KMS-11 (cell line): ENCODE measurements around the gene PRCP.

ENCODE experiments used
- H2AFZ ChIP-seq: fragments of 200-600 bp; sonication (generic); 2 replicates; pipeline ENCODE4 v1.6.1; 2016; ENCODE audit warnings: antibody characterized with exemption, mixed run types, low read depth
- H3K27ac ChIP-seq: fragments of 200-600 bp; sonication (generic); 2 replicates; pipeline ENCODE4 v1.6.1; 2016; ENCODE audit warnings: mild to moderate bottlenecking, mixed run types
- H3K27me3 ChIP-seq: fragments of 200-600 bp; sonication (generic); 2 replicates; pipeline ENCODE4 v1.6.1; 2017; ENCODE audit warnings: mild to moderate bottlenecking, low read depth, mixed run types, moderate library complexity; ENCODE audit not compliant: insufficient read depth
- H3K36me3 ChIP-seq: fragments of 200-600 bp; sonication (generic); 2 replicates; pipeline ENCODE4 v1.6.1; 2017; ENCODE audit warnings: mild to moderate bottlenecking, mixed run types; ENCODE audit not compliant: insufficient read depth
- H3K4me1 ChIP-seq: fragments of 200-600 bp; sonication (generic); 2 replicates; pipeline ENCODE4 v1.6.1; 2016; ENCODE audit warnings: mild to moderate bottlenecking, low read depth, mixed run types; ENCODE audit not compliant: poor library complexity, severe bottlenecking
- H3K4me2 ChIP-seq: fragments of 200-600 bp; sonication (generic); 2 replicates; pipeline ENCODE4 v1.7.0; 2016; ENCODE audit warnings: mild to moderate bottlenecking, mixed run types
- H3K4me3 ChIP-seq: fragments of 200-600 bp; sonication (generic); IDR thresholded peaks from 2 replicates; pipeline ENCODE4 v1.6.1; 2017; ENCODE audit warnings: low read depth, low read length, mixed read lengths; ENCODE audit not compliant: insufficient read depth
- H3K79me2 ChIP-seq: fragments of 200-600 bp; sonication (generic); 2 replicates; pipeline ENCODE4 v1.6.1; 2016; ENCODE audit warnings: low read depth, mixed run types; ENCODE audit not compliant: insufficient read depth
- H3K9ac ChIP-seq: fragments of 200-600 bp; sonication (generic); 2 replicates; pipeline ENCODE4 v1.6.1; 2016; ENCODE audit warnings: mild to moderate bottlenecking, mixed run types
- H4K20me1 ChIP-seq: fragments of 200-600 bp; sonication (generic); 2 replicates; pipeline ENCODE4 v1.6.1; 2016; ENCODE audit warnings: mild to moderate bottlenecking, mixed run types; ENCODE audit not compliant: insufficient read depth
- TF ChIP-seq, protein P1 (sequence below): fragments of 200-600 bp; sonication (generic); conservative IDR thresholded peaks from 2 replicates; pipeline ENCODE4 v1.6.1; 2017; ENCODE audit warnings: low read depth, mild to moderate bottlenecking, antibody characterized with exemption, low read length, moderate library complexity, mixed read lengths

PRCP gene

DNA sequence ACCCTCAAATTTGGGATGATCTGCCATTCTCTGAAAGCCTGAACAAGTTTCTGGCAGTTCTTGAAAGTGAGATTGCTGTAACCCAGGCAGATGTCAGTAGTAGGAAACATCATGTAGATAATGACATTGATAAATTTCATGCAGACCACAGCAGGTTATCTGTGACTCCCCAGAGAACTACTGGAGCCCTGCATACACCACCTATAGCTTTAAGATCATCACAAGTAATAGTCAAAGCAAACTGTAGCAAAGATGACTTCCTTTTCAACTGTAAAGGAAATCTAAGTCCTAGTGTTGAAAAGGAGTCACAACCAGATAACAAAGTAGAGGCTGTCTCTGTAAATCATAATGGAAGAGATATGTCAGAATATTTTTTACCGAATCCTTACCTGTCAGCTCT lies 32.3 kb upstream of the PRCP start:
- Histone ChIP-seq H3K4me3 (no peak overlapping the region), H2AFZ (no peak overlapping the region), H3K27ac (no peak overlapping the region), H3K4me2 (no peak overlapping the region), H3K79me2 (no peaks in the 10 kb centered on the region), H4K20me1 (no peaks in the 10 kb centered on the region), H3K27me3 (no peaks in the 10 kb centered on the region), H3K36me3 (no peaks in the 10 kb centered on the region; the same call in 1 of the 2 replicates), H3K4me1 (peaks cover 3% of the 10 kb centered on the region), H3K9ac (no peak overlapping the region)
- TF ChIP-seq, protein P1, sequence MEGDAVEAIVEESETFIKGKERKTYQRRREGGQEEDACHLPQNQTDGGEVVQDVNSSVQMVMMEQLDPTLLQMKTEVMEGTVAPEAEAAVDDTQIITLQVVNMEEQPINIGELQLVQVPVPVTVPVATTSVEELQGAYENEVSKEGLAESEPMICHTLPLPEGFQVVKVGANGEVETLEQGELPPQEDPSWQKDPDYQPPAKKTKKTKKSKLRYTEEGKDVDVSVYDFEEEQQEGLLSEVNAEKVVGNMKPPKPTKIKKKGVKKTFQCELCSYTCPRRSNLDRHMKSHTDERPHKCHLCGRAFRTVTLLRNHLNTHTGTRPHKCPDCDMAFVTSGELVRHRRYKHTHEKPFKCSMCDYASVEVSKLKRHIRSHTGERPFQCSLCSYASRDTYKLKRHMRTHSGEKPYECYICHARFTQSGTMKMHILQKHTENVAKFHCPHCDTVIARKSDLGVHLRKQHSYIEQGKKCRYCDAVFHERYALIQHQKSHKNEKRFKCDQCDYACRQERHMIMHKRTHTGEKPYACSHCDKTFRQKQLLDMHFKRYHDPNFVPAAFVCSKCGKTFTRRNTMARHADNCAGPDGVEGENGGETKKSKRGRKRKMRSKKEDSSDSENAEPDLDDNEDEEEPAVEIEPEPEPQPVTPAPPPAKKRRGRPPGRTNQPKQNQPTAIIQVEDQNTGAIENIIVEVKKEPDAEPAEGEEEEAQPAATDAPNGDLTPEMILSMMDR = no peak

DNA sequence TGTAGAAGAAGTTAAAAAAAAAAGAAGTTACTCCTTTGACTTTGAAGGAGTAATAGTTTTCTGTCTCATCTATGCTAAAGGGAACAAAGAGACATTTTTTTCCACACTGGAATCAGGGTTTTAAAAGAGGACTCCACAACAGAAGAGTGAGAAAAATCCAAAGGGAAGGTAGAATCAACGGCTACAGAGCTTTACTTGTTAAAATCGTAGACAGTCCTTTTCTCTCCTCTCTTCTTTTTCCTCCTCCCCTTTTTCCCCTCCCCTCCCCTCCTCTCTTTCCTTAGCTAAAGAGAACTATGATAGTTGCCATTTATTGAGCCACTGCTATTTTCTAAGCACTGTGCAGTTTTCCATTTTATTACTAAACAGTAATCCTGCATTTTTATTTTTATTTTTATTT lies 30.5 kb upstream of the PRCP start:
- Histone ChIP-seq H2AFZ (no peak overlapping the region), H4K20me1 (no peaks in the 10 kb centered on the region), H3K4me1 (peaks cover 11% of the 10 kb centered on the region), H3K79me2 (no peaks in the 10 kb centered on the region), H3K36me3 (no peaks in the 10 kb centered on the region; the same call in 1 of the 2 replicates), H3K4me2 (no peak overlapping the region), H3K9ac (no peak overlapping the region), H3K4me3 (no peak overlapping the region), H3K27me3 (no peaks in the 10 kb centered on the region), H3K27ac (no peak overlapping the region)
- TF ChIP-seq, protein P1 = no peak

DNA sequence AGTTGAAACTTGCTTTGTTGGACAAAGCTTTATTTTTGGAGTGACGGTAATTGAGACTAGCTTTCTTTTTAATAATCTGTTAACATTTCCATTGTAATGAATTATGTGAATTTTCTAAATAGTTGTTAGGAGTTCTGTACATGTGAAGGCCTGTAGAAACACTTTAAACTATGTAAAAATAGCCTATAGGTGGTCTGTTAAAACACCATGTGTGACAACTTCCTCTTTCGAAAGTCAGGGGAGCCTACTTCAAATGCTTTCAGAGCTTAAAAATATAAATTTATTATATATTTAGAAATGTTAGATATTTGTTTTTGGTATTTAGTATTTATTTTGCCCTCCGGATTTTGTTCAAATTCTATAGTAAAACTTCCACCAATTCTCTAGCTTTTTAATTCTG lies 30.0 kb upstream of the PRCP start:
- H3K27me3 ChIP-seq = no peaks in the 10 kb centered on the region
- TF ChIP-seq, protein P1 = no peak
- no peak overlapping the region for H2AFZ ChIP-seq
- no peaks in the 10 kb centered on the region; the same call in 1 of the 2 replicates for H3K36me3 ChIP-seq
- H3K27ac ChIP-seq = no peak overlapping the region
- no peak overlapping the region for H3K4me3 ChIP-seq
- H3K79me2 ChIP-seq = no peaks in the 10 kb centered on the region
- H3K4me2 ChIP-seq = no peak overlapping the region
- H3K9ac ChIP-seq = no peak overlapping the region
- H4K20me1 ChIP-seq = no peaks in the 10 kb centered on the region
- peaks cover 12% of the 10 kb centered on the region for H3K4me1 ChIP-seq

DNA sequence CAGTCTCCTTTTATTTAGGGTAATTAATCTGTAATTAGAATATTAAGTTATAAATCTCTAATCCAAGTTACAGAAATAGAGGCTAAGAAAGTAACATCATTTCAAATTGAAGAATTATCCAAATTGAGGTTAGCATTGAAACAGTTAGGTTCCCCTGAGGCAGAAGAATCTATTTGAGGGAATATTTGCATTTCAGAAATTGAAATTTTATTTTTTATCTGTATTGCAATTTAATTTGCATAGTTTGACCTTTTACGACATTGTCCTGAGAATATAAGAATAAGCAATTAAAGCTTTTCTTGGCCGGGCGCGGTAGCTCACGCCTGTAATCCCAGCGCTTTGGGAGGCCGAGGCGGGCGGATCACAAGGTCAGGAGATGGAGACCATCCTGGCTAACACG lies 28.9 kb upstream of the PRCP start:
- H3K4me1 ChIP-seq = peaks cover 17% of the 10 kb centered on the region
- TF ChIP-seq, protein P1 = no peak
- no peaks in the 10 kb centered on the region for H4K20me1 ChIP-seq
- no peak overlapping the region for H3K4me3 ChIP-seq
- H3K79me2 ChIP-seq = no peaks in the 10 kb centered on the region
- no peak overlapping the region for H3K9ac ChIP-seq
- no peaks in the 10 kb centered on the region for H3K27me3 ChIP-seq
- H3K27ac ChIP-seq = no peak overlapping the region
- no peaks in the 10 kb centered on the region; the same call in 1 of the 2 replicates for H3K36me3 ChIP-seq
- no peak overlapping the region for H3K4me2 ChIP-seq
- no peak overlapping the region for H2AFZ ChIP-seq
